ENCODE results near the gene PCDH1.

The PCDH1 gene

GRCh38 chr5:141873933-141874261, 4.3 kb downstream of the PCDH1 start:
- no peak for DNase-seq (ENCODE audit: low read depth)

DNA sequence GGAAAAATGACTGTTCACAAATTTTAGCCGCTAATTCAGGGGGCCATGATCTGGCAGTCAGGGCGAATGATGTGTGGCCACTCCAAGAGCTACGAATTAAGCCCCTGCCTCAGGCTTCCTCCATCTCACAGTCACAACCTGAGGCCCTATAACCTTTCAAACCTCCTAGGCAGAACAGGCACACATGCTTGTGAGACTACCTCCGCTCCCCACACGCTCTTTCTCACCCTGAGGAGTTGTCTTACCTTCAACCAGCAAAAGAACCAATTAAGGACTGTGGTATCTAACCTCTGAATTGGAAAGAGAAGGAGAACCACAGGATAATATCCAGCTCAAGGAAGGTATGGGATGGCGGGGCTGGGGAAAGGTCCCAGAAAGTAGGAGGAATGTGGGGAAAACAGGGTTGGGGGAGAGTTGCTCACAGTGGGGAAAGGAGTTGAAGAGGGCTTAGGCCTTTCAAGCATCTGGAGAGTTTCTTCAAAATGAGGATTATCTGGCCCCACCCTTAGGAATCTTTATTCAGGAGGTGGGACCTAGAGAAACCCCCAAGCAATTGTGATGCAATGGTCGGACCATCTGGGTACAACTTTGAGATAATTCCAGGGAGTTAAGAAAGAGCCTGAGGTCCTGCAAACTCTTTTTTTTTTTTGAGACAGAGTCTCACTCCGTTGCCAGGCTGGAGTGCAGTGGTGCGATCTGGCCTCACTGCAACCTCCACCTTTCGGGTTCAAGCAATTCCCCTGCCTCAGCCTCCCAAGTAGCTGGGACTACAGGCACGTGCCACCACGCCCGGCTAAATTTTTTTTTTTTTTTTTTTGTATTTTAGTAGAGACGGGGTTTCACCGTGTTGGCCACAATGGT, 5.5 kb downstream of the PCDH1 start:
- DNase-seq (ENCODE audit: low read depth): no peak

DNA sequence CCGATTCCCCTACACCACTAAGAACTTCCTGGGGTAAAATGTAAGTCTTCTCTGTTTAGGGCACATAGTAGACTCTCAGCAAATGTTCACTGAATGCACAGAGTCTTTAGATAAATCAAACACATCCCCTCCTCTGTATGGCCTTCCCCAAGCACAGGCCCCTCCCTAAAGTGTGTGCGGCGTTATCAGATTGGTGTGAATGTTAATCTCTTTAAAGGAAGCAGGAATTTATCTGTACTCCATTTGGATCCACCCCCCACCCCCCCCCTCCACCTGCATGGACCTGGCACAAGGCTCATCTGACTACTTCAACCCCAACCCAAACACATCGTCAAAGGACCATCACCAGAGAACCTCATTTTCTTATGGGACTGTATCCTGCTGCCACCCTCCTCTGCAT, 6.3 kb downstream of the PCDH1 start:
- DNase-seq (ENCODE audit: low read depth): no peak

GRCh38 chr5:141870871-141871270, 7.3 kb downstream of the PCDH1 start:
- no peak for DNase-seq (ENCODE audit: low read depth)

- DNase-seq (ENCODE audit: low read depth): no peak
Measured at GRCh38 chr5:141870228-141870627, 8.0 kb downstream of the PCDH1 start.

DNA sequence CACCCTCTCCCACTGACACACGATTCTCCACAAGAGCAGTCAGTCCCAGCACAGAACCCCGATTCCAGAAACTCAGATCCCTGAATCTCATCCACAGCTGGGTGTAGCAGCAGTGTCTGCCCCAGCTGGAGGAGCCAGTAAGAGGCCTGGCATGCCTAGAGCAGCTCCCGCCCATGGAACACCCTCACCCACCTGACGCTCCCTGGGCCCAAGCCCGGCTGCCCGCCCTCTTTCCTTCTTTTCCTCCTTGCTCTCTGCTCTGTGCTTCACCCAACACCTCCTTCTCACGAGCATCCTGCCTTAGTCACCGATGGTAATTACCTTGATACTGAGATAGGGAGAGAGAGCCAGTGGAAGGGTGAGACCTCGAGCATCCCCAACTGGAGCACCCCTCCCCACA, 8.7 kb downstream of the PCDH1 start:
- DNase-seq (ENCODE audit: low read depth): no peak

- DNase-seq (ENCODE audit: low read depth): no peak
Measured at GRCh38 chr5:141869040-141869439, 9.2 kb downstream of the PCDH1 start.

DNA sequence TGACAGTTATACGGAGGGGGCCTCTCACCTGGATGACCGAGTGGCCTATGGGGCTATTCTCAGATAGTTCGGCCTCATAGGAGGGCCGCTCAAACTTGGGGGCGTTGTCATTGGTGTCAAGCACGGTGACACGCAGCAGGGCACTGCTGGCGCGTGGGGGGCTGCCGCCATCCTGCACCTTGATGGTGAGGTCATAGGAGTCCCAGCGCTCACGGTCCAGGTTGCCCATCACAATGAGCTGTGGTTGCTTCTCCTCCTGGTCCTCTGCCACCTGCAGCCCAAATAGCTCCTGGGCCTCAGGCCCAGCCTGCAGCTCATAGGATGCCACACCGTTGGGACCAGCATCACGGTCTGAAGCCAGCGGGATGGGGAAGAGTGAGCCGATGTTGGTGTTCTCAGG, 9.7 kb downstream of the PCDH1 start:
- no peak for DNase-seq (ENCODE audit: low read depth)

DNA sequence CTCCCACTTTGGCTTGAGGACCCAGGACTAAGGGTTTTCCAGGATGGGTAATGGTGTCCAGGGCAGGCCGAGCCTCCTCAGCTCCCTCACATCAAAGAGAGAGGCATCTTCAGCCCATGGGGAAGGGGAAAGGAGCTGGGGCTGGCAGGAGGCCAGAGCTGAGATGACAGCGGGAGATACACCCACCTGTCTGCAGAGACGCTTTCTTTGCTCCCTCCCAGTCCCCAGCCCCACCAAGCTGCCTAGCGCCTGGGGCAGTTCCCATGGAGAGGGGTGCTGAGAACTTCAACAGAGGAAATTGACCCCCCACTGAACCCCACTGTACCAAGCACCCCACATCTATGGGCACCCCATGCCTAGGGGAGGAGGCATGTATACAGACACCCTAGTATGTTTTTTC, 10.6 kb downstream of the PCDH1 start:
- no peak for DNase-seq (ENCODE audit: low read depth)

DNA sequence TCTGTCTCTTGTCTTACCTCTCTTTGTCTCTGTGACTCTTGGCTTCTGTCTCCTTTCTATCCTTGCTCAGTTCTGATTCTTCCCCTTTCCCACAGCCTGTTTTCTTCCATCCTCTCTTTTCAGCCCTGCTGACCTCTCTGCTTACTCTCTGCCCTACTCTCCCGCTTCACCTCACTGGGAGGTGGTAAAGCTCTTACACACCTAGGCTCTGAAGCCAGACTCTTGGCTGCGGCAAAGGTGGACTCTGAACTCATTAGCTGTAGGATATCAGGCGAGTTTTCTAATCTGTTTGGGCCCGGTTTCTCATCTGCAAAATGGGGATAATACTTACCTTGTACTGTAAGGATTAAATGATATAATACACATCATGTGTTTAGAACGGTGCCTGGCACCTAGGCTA, 11.1 kb downstream of the PCDH1 start:
- no peak for DNase-seq (ENCODE audit: low read depth)

DNA sequence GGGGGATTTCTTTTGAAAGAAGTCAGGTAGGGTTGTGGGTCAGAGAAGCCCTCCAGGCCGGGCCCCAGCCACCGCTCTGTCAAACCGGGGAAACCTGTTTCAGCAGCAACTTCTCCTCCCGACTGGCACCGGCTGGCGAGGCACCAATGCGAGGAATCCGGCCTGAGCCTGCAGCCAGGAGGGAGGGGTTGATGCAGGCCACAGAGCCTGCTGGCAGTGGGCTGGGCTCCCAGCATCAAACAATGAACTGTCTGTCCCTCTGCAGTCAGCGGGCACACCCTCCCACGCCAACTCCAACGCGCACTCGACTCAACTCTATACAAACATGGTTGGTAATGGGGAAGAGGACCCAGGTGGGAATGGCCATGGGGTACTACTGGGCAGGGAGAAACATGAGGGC, 12.1 kb downstream of the PCDH1 start:
- DNase-seq (ENCODE audit: low read depth): no peak

GRCh38 chr5:141865406-141865805, 12.8 kb downstream of the PCDH1 start:
- no peak for DNase-seq (ENCODE audit: low read depth)

GRCh38 chr5:141864371-141865370, 13.5 kb downstream of the PCDH1 start:
- DNase-seq (ENCODE audit: low read depth): no peak

DNA sequence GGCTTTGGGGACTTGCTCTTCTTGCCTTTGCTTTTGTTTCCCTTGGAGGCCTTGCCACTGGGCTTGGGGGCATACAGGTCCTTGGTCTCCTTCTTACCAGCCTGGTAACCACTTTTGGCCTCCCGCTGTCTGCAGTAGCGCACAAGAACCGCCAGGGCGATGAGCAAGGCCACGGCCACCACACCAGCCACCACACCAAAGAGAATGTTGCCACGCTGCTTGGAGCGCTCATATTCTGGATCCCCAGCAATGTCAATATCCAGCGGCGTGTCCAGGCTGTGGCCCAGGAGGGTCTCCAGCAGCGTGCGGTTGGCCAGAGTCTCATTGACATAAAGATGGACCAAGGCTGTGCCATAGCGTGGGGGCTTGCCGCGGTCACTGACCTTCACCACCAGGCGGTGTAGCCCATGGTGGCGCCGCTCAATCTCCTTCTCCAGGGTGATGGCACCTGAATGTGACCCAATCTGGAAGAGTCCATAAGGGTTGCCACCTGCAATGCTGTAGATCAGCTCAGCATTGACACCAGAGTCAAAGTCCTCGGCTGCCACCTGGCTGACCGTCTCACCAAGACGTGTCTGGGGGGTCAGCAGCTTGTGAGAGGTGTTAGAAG, 14.5 kb downstream of the PCDH1 start:
- no peak for DNase-seq (ENCODE audit: low read depth)

DNA sequence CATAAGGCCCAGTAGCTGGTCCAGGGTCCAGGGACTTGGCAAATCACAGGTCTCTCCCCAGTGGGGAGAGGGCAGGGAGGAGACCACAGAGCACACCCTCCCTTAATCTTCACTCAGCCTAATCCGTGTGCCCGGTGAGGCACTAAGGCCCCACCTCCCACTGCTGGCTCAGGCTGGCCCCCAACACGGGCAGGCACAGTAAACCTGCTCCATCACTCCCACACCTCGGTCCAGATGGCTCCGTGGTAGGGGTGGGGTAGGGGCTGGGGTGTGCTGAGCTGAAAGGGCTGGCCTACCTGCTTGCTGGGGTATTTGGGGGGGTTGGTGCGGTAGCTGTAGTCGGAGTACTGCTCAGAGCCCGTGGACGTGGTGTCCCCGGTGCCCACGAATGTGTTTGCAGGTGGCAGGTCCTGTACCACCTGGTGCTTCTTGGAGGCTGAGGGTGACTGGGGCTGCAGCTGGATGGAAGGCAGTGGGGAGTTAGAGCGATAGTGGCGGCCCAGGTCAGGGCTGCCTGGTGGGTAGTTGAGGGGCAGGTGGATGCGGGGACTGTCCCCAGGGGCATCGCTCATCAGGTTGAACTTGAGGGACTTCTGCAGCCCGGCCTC, 15.2 kb downstream of the PCDH1 start:
- DNase-seq (ENCODE audit: low read depth): no peak

- no peak for DNase-seq (ENCODE audit: low read depth)
Measured at GRCh38 chr5:141861194-141861593, 17.0 kb downstream of the PCDH1 start.

DNA sequence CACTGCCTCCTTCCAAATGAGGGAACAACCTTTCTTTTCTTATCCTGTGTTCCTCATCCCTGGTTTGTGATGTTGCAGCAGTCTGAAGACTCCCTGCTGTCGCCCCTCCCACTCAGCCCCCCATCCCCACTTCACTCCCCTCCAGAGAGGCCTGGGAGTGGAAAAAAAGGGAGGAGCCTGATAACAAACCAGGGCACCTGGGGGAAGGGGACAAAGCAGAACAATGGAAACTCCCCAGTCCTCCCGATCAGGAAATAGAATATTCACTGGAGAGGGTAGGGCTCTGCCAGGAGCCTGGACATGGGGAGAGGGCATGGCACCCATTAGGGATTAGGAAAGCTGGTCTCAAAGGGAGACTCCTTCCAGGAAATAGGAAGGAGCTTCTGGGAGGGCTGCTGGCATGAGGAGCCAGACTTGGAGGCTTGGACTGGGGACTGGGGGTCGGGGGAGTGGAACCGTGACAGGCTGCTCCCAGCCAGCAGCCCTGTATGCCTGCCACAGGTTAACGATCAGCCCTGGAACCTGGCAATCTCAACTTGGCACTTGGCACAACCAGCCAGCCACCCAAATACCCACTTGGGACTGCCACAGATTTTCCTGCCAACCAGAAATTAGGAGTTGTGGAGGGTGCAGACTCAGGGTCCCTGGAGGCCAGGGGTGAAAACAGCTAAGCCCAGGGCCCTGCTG, 20.0 kb downstream of the PCDH1 start:
- DNase-seq (ENCODE audit: low read depth): no peak

- DNase-seq (ENCODE audit: low read depth): no peak
Measured at GRCh38 chr5:141857226-141857625, 21.0 kb downstream of the PCDH1 start.

- DNase-seq (ENCODE audit: low read depth): no peak
Measured at GRCh38 chr5:141856037-141856790, 22.0 kb downstream of the PCDH1 start.

- no peak for DNase-seq (ENCODE audit: low read depth)
Measured at GRCh38 chr5:141855265-141856036, 22.8 kb downstream of the PCDH1 start.
